ENCODE data around the gene OXCT1. TPM values are rescaled to one million over a fixed set of nuclear protein-coding genes. Genes with fewer than 3 reads are reported as not detected.

The OXCT1 gene
- total and polyA plus RNA-seq, 2 of the 8 experiments (the other 6 are each of a cell fraction or from before 2014, with no cell fraction given), result 10.1 to 28.2 TPM

- no peak overlapping the region for H4K8ac ChIP-seq (ENCODE audit: extremely low read depth, insufficient read depth, low read length)
- no peaks in the 10 kb centered on the region for H3K4me1 ChIP-seq (replicated peaks in 1 of 4; ENCODE audit: control insufficient read depth in 3 of 4, insufficient read depth in 4 of 4, low read length in 3 of 4)
- H3K79me1 ChIP-seq (ENCODE audit: low read depth, low read length), result no peaks in the 10 kb centered on the region
- H3K23me2 ChIP-seq (ENCODE audit: low read depth, low read length), result no peaks in the 10 kb centered on the region
- no peak overlapping the region for H3K9ac ChIP-seq (replicated peaks in 1 of 4; ENCODE audit: extremely low read depth in 1 of 4, low read depth in 3 of 4, low read length in 3 of 4)
- no peak overlapping the region for H4K5ac ChIP-seq (ENCODE audit: insufficient read length, low read depth, low read length)
- H4K91ac ChIP-seq (replicated peaks; ENCODE audit: insufficient read length, low read length), result no peak overlapping the region
- no peak overlapping the region for H3K23ac ChIP-seq (ENCODE audit: insufficient read length)
- no peak overlapping the region for H3K4me2 ChIP-seq (ENCODE audit: insufficient read depth in 1 of 2, low read depth in 2 of 2, low read length in 2 of 2)
- H3K18ac ChIP-seq (ENCODE audit: extremely low read depth, low read length), result no peak overlapping the region
- no peak overlapping the region for H3K27ac ChIP-seq (ENCODE audit: low read depth, low read length)
- no peak overlapping the region for H2BK120ac ChIP-seq (replicated peaks; ENCODE audit: low read depth, low read length)
- H2AK5ac ChIP-seq (ENCODE audit: low read depth, low read length), result no peak overlapping the region
- H3K36me3 ChIP-seq (ENCODE audit: control insufficient read depth in 2 of 4, insufficient read depth in 4 of 4, low read length in 3 of 4), result peaks cover 1 to 11% (median 5%) of the 10 kb centered on the region in 4 experiments; a peak in 4 of 8 replicates
- H3K79me2 ChIP-seq (ENCODE audit: control insufficient read depth in 1 of 2, insufficient read depth in 2 of 2, low read length in 2 of 2), result no peaks in the 10 kb centered on the region
- no peak overlapping the region for H2BK5ac ChIP-seq (ENCODE audit: low read depth, low read length)
- no peak overlapping the region for H3K4ac ChIP-seq (replicated peaks; ENCODE audit: insufficient read length, low read depth, low read length)
- no peaks in the 10 kb centered on the region for H3K27me3 ChIP-seq (replicated peaks in 1 of 4; ENCODE audit: control insufficient read depth in 3 of 4, extremely low read depth in 1 of 4, insufficient read depth in 3 of 4, low read length in 3 of 4)
- no peak overlapping the region for H2BK15ac ChIP-seq (ENCODE audit: low read length)
- no peaks in the 10 kb centered on the region for H3K9me3 ChIP-seq (ENCODE audit: insufficient read depth in 2 of 2, low read depth in 1 of 2, low read length in 1 of 2)
- no peak overlapping the region for H3K56ac ChIP-seq (replicated peaks; ENCODE audit: insufficient read length, low read depth, low read length)
- H4K20me1 ChIP-seq (replicated peaks in 1 of 2; ENCODE audit: control insufficient read depth in 1 of 2, insufficient read depth in 2 of 2, low read length in 2 of 2), result no peaks in the 10 kb centered on the region
- FAIRE-seq (no peak), DNase-seq (ENCODE audit: low read depth in 1 of 2, low spot score in 2 of 2) (no peak)
- ChIA-PET POLR2A (ENCODE audit: partially characterized antibody) (interaction anchor here (1.2 kb wide), 1 partner anchor 136 kb away, joined by 4 read pairs; no protein-coding TSS in a partner anchor), CTCF (ENCODE audit: partially characterized antibody) (interaction anchor here (0.7 to 5.7 kb wide), 13 partner anchors 8 to 940 kb away, joined by 3 to 49 read pairs (median 4); no protein-coding TSS in a partner anchor)
- no peak overlapping the region for H3K4me3 ChIP-seq (ENCODE audit: extremely low read depth in 1 of 4, insufficient read depth in 2 of 4, low read depth in 3 of 4, low read length in 4 of 4)
- no peak overlapping the region for H3K14ac ChIP-seq (ENCODE audit: insufficient read length)
- no peak overlapping the region for H2BK12ac ChIP-seq (ENCODE audit: low read depth, low read length)
- H2AFZ ChIP-seq (ENCODE audit: low read length), result no peak overlapping the region
- 84% methylated on average over 3 of the region's 3 CpGs; no CpG with 5 or more reads in 1 of the 2 experiments for WGBS, 2 experiments (ENCODE audit: extremely low coverage in 1 of 2, insufficient coverage in 1 of 2, insufficient read length in 1 of 2, insufficient replicate concordance in 2 of 2, low coverage in 1 of 2, low lambda C conversion rate in 2 of 2, missing lambda C conversion rate in 1 of 2)
- no peak overlapping the region for H2BK20ac ChIP-seq (ENCODE audit: low read length)
- TF ChIP-seq SIX5 (IDR thresholded peaks at IDR 0.05; ENCODE audit: low read depth, low read length), result no peak
- TF ChIP-seq RFX5 (IDR thresholded peaks at IDR 0.05; ENCODE audit: borderline replicate concordance, low read depth, low read length), result no peak
- no peak for TF ChIP-seq RBBP5 (IDR thresholded peaks at IDR 0.05; ENCODE audit: borderline replicate concordance, low read depth, low read length)
- TF ChIP-seq FOSL1 (IDR thresholded peaks at IDR 0.05; ENCODE audit: insufficient read depth, low read depth, low read length), result no peak
- TF ChIP-seq POLR2AphosphoS5 (IDR thresholded peaks at IDR 0.05; ENCODE audit: low read depth, low read length), result no peak
- TF ChIP-seq KDM1A (IDR thresholded peaks at IDR 0.05; ENCODE audit: borderline replicate concordance, low read length), result no peak
- TF ChIP-seq KDM5A (IDR thresholded peaks at IDR 0.05; ENCODE audit: low read length), result no peak
- no peak for TF ChIP-seq USF2 (IDR thresholded peaks at IDR 0.05; ENCODE audit: low read length)
- TF ChIP-seq NRF1 (IDR thresholded peaks at IDR 0.05; ENCODE audit: low read depth, low read length), result no peak
- TF ChIP-seq JUN (IDR thresholded peaks at IDR 0.05; ENCODE audit: low read depth, low read length), result no peak
- no peak for TF ChIP-seq TCF12 (IDR thresholded peaks at IDR 0.05; ENCODE audit: low read depth, low read length)
- TF ChIP-seq CREB1 (IDR thresholded peaks at IDR 0.05), result no peak
- TF ChIP-seq TBP (IDR thresholded peaks at IDR 0.05; ENCODE audit: low read depth, low read length), result no peak
- no peak for TF ChIP-seq E2F6 (IDR thresholded peaks at IDR 0.05)
Measured at GRCh38 chr5:41844502-41844901, 25.7 kb downstream of the OXCT1 start.

Measured in H1 (cell line).